Measurements from ENCODE around the gene CFDP1.

Gene CFDP1
- 16.4 to 19.9 (median 19.6) reads per million in 3 experiments for total RNA-seq

DNA sequence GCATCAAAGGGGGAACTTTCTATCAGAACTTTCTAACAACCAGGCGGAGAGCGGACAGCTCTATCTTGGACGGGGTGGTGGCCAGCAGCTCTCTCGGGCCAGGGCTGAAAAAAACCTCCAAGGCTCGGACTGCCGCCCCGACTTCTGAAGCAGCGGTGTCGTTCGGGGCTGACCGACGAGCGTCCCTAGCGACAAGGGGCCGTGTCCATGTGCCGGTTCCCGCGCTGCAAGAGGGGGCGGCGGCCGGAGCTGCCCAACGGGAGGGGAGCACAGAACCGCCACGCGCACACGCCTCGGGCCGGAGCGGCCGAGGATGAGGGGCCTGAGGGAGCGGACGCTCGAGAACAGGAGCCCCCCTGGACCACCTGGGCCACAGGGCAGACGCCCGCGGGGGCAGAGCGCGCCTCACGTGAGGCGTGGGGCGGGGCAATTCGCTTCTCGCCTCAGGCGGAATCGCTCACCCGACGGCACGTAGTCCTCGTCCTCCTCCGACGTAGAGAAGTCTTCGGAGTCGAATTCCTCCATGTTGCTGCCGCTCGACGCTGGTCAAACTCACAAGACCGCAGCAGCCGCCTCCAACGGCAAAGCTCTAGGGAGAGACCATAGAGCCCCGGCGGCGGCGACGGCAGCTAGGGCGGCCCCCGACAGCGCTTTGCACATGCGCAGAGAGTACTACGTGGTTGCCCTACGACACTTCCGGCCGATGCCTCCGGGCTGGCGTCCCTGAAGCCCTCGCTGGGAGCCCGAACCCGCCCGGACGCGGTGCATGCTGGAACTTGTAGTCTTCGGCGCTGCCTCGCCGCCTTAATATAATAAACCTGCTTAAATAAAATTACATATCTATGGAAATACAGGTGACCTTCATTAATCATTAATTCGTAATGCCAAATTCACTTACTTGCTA is at the start of gene CFDP1:
CFDP1 (minus strand) TSS at position 676 of the 904 bp plus-strand sequence; CDS start at position 525, 151 bp downstream.
- DNase-seq = peak; percentile 96

GRCh38 chr16:75482434-75483205 is 49.3 kb upstream of the CFDP1 start:
- no peak for DNase-seq

DNA sequence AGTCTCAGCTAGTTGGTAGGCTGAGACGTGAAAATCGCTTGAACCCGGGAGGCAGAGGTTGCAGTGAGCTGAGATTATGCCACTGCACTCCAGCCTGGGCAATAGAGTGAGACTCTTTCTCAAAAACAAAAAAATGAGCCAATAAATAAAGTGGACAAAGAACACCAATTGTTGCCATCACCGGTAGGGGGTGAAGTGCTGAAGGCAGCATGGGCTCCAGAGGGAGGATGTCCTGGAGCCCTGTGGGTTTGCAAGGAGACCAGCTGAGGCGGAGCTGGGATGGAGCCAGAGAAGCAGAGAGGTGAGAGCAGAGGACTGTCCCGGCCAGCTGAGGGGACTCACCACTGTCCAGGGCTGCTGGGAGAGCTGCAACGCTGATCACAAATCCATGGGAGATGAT is 48.2 kb upstream of the CFDP1 start:
- DNase-seq = no peak

GRCh38 chr16:75479421-75479990 is 46.2 kb upstream of the CFDP1 start:
- no peak for DNase-seq

- DNase-seq = no peak
These were observed 45.4 kb upstream of the CFDP1 start for GRCh38 chr16:75478480-75479345.

DNA sequence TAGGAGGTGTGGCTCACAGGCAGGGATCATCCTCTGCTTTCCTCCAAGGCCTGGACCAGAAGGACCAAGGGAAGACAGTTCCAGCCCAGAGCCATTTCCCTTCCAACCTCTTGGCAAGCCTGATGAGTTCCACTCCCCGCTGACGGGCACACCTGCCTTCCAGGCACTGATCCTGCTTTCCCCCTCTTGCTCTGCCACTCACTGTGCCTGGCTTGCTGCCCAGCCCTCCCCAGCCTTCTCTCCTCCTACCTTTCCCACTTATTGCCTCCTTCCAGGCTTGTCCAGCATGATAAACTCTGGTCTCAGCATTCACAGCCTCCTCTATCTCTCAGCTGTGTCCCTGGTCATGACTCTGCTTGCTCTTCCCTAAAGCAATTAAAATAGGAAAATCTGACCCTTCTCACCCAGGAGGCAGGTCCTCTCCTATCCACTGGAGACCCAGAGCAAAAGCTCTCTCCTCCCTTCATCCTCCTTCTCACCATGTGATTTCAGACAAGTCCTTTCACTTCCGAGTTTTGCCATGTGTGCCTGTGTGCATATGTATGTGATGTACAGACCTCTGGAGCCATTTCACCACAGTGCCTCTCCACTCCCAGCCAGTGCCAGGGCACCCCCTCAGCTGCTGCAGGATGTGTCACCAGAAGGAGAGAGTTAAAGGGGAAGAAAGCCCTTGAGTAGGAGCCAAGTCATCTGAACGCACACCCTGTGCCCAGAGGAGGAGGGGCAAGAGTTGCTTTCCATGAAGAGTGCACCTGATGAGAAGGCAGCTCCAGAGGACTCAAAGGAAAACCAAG is 44.6 kb upstream of the CFDP1 start:
- no peak for DNase-seq

DNA sequence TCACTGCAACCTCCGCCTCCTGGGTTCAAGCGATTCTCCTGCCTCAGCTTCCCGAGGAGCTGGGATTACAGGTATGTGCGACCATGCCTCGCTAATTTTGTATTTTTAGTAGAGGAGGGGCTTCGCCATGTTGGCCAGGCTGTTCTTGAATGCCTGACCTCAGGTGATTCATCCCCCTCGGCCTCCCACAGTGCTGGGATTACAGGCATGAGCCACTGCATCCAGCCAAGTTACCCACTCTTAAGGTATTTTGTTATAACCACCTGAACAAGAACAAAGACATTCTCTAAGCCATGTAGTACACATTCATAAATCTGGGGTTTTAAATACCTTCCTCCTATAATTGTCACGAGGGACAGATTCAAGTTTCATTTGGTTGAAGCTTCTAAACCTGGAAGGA is 43.5 kb upstream of the CFDP1 start:
- DNase-seq = no peak

GRCh38 chr16:75475420-75475847 is 42.1 kb upstream of the CFDP1 start:
- DNase-seq = no peak

DNA sequence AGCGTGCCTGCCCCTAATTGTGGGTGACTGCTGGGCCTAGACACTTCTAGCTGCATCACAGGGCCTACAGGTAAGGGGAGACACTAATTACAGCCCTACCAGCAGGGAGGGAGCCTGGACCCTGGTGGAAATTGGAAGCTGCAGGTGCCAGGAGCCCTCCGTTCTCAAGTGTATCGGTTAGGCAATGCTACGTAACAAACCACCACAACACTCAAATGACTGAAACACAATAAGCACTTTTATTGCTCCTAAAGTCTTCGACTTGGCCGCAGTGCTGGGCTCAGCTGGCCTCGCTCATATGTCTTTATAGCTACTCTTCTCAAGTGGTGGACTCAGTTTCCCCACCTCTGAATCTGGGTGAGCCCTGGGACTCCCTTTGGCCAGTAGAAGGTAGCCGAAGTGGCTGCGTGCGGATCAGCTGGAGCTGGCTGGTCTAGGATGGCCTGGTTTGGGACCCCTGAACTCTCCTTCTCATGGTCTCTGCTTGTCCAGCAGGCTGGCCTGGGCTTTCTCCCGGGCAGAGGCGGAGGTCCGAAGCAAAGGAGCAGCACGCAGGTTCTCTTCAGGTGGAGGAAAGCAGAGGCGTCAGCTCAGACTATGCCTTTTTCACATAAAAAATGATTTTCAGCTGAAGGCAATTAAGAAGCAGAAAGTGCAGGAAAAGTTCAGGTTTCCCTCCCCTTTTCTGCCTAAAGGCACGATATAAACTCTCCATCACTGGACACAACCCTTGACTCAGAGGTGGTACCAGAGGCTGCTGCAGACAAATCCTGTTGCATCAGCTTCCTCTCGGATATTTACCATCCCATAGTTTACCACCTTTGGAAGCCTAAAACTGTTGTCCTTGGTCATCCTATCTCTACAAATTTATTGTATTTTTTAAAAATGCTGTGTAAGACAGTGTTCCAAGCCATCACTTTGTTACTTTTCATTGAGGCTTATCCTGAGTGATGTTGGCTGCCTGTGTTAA is 39.9 kb upstream of the CFDP1 start:
- DNase-seq = no peak

GRCh38 chr16:75471723-75472633 is 38.7 kb upstream of the CFDP1 start:
- DNase-seq = peak; percentile 44

- DNase-seq = no peak
These were observed 33.5 kb upstream of the CFDP1 start for GRCh38 chr16:75466760-75467159.

- peak; percentile 99 for DNase-seq
These were observed 31.0 kb upstream of the CFDP1 start, which contains the start of gene TMEM170A for GRCh38 chr16:75464122-75464918. Gene TMEM170A, minus strand, starts transcription at chr16:75464689. Its CDS starts 89 bp downstream, at chr16:75464600.

DNA sequence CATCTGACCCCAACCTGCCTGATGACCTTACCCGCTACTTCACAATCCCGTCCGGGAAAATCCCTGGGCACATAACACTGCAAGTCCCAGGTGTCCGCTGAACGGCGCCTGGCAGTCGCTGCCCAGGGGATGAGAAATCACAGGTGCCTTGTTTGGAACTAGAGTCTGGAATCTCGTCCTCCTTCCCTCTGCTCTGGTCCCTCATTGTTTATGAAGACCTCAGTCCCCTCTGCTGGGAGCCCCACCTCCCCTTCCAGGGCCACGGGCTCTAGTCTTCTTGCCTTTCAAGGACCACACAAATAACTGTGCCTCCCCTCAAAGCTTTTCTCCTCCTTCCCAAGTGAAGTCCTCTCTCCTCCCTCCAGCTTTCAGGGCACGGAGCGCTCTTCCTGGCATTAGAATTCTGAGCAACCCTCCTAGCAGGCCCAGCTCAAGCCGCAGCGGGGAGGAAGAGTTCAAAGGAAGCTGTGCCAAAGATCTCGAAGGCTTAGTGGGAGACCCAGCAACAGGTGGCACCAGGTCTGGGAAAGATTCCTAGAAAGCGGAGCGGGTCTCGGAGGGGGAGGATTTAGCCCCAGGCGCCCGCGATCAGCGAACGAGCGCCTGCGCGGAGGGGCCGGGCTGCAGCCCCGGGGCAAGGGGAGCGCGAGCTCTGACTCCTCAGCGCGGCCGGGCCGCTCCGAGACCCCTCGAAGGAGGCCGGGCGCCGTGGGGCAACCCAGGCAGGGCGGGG is 30.3 kb upstream of the CFDP1 start:
- peak; percentile 7 for DNase-seq

GRCh38 chr16:75462806-75463205 is 29.5 kb upstream of the CFDP1 start:
- DNase-seq = peak; percentile 56

- no peak for DNase-seq
These were observed 28.3 kb upstream of the CFDP1 start for GRCh38 chr16:75461575-75461974.

- DNase-seq = no peak
These were observed 27.1 kb upstream of the CFDP1 start for GRCh38 chr16:75460446-75460845.

DNA sequence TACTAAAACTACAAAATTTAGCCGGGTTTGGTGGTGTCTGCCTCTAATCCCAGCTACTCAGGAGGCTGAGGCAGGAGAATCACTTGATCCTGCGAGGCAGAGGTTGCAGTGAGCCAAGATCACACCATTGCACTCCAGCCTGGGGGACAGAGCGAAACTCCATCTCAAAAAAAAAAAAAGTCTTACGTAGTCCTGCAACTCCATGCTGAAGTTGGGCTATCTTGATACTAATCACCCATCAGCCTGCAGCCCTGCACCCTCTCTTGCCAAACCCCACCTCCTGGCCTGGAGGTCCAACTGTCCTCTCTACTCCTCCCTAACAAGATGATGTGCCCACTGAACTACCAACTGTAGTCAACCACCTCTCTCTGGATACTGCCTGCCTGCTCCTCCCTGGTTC is 26.4 kb upstream of the CFDP1 start:
- DNase-seq = no peak

All from central memory CD4-positive, alpha-beta T cell (primary cell).